ENCODE measurements around the gene PFKFB2. TPM values are rescaled to one million over a fixed set of nuclear protein-coding genes. Genes with fewer than 3 reads are reported as not detected.

Gene PFKFB2
- total and polyA plus RNA-seq, 4 donors: 1.5 to 5.9 (median 3.0) TPM

GRCh38 chr1:207004931-207005830 is 47.9 kb upstream of the PFKFB2 start:
- peaks cover 5 to 16% (median 11%) of the 10 kb centered on the region in 4 donors for H3K4me1 ChIP-seq (ENCODE audit: control insufficient read depth in 4 of 4, insufficient read depth in 4 of 4, low read length in 3 of 4)
- no peak overlapping the region for H3K4me3 ChIP-seq (ENCODE audit: low read depth in 1 of 3, low read length in 3 of 3)

More at GRCh38 chr1:207004931-207005830, 47.9 kb upstream of the PFKFB2 start:
- Histone ChIP-seq H3K36me3 (ENCODE audit: control insufficient read depth in 4 of 4, insufficient read depth in 3 of 4, low read depth in 1 of 4, low read length in 3 of 4) (no peaks in the 10 kb centered on the region), H3K9me3 (ENCODE audit: control insufficient read depth in 4 of 4, low read length in 3 of 4) (no peaks in the 10 kb centered on the region), H3K27ac (ENCODE audit: low read depth in 1 of 2, low read length in 2 of 2) (peak overlapping the region in 1 of 2 donors; percentile 37), H3K27me3 (ENCODE audit: control insufficient read depth in 4 of 4, insufficient read depth in 4 of 4, low read length in 3 of 4) (no peaks in the 10 kb centered on the region), H3K9ac (ENCODE audit: low read depth in 1 of 2, low read length in 2 of 2) (peak overlapping the region in 1 of 2 donors; percentile 11)
- TF ChIP-seq SP1 (IDR thresholded peaks at IDR 0.05): peak; percentile 89
- TF ChIP-seq JUND (IDR thresholded peaks at IDR 0.05): peak in 1 of 2 donors; percentile 49
- TF ChIP-seq YY1 (IDR thresholded peaks at IDR 0.05): peak; percentile 14
- TF ChIP-seq CTCF (IDR thresholded peaks at IDR 0.05; ENCODE audit: low read depth, low read length, missing input control): peak; percentile 44
- TF ChIP-seq GABPA (IDR thresholded peaks at IDR 0.05 in 1 of 2, conservative IDR thresholded peaks at IDR 0.05 in 1 of 2): no peak
- TF ChIP-seq TAF1 (conservative IDR thresholded peaks at IDR 0.05): no peak
- TF ChIP-seq RXRA (IDR thresholded peaks at IDR 0.05): peak; percentile 69 to 84
- TF ChIP-seq REST (IDR thresholded peaks at IDR 0.05): peak; percentile 67
- no peak for TF ChIP-seq FOXA2 (IDR thresholded peaks at IDR 0.05)
- peak; percentile 15 to 68 for TF ChIP-seq RAD21 (IDR thresholded peaks at IDR 0.05)
- no peak for TF ChIP-seq ZBTB33 (IDR thresholded peaks at IDR 0.05)
- no peak for TF ChIP-seq NR2F2 (IDR thresholded peaks at IDR 0.05)
- no peak for TF ChIP-seq MAX (IDR thresholded peaks at IDR 0.05)
- no peak for TF ChIP-seq ATF3 (IDR thresholded peaks at IDR 0.05)
- TF ChIP-seq HNF4G (IDR thresholded peaks at IDR 0.05): peak; percentile 29
- peak; percentile 64 to 85 for TF ChIP-seq HNF4A (conservative IDR thresholded peaks at IDR 0.05)
- peak; percentile 62 for DNase-seq (ENCODE audit: low spot score)
- 37% methylated on average over 9 of the region's 9 CpGs for whole genome bisulfite sequencing
